Adipocyte (in vitro differentiated cells): ENCODE measurements around the gene CRX.
"Not testable (repeated sequence)": the region's sequence is repeated elsewhere in the genome, so short reads cannot be mapped to it uniquely, and the experiment has no call there.

Experiments
- DNase-seq: peaks from one replicate; pipeline ENCODE4 v3.0.0-alpha.2; 2015; ENCODE audit warnings: low read depth
- H3K27me3 ChIP-seq: replicated peaks from 2 replicates; pipeline ENCODE4 v1.7.0; 2013; ENCODE audit warnings: mild to moderate bottlenecking, low read length, moderate library complexity; ENCODE audit not compliant: control insufficient read depth, insufficient read depth
- H3K36me3 ChIP-seq: 2 replicates; pipeline ENCODE4 v1.7.0; 2013; ENCODE audit warnings: low read length, mild to moderate bottlenecking, moderate library complexity; ENCODE audit not compliant: control insufficient read depth, insufficient read depth, severe bottlenecking
- H3K4me1 ChIP-seq: 2 replicates; pipeline ENCODE4 v1.7.0; 2013; ENCODE audit warnings: mild to moderate bottlenecking, low read length, moderate library complexity; ENCODE audit not compliant: control insufficient read depth, insufficient read depth
- H3K4me3 ChIP-seq: 2 replicates; pipeline ENCODE4 v1.7.0; 2013; ENCODE audit warnings: mild to moderate bottlenecking, low read length, moderate library complexity
- H3K9ac ChIP-seq: 2 replicates; pipeline ENCODE4 v1.7.0; 2013; ENCODE audit warnings: mild to moderate bottlenecking, low read length, moderate library complexity
- H3K9me3 ChIP-seq: 2 replicates; pipeline ENCODE4 v1.7.0; 2013; ENCODE audit warnings: mild to moderate bottlenecking, low read length, moderate library complexity; ENCODE audit not compliant: control insufficient read depth

CRX gene

DNA sequence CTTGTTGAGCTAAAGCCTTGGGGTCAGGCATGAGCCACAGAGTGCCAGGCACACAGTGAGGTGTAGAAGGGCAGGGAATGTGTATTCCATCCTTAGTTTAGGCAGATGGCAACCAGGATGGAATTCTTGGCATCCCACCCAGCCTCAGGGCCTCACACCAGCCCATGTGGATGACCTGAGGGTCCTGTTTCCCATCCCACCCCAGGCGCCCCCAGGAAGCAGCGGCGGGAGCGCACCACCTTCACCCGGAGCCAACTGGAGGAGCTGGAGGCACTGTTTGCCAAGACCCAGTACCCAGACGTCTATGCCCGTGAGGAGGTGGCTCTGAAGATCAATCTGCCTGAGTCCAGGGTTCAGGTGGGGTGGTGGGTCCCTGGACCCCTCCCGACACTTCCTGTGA, 14.3 kb downstream of the CRX start:
- H3K27me3 ChIP-seq: peaks cover 23% of the 10 kb centered on the region
- no peak overlapping the region for H3K4me3 ChIP-seq
- H3K4me1 ChIP-seq: no peaks in the 10 kb centered on the region
- H3K9me3 ChIP-seq: no peaks in the 10 kb centered on the region
- DNase-seq: no peak
- H3K9ac ChIP-seq: no peak overlapping the region
- H3K36me3 ChIP-seq: no peaks in the 10 kb centered on the region

DNA sequence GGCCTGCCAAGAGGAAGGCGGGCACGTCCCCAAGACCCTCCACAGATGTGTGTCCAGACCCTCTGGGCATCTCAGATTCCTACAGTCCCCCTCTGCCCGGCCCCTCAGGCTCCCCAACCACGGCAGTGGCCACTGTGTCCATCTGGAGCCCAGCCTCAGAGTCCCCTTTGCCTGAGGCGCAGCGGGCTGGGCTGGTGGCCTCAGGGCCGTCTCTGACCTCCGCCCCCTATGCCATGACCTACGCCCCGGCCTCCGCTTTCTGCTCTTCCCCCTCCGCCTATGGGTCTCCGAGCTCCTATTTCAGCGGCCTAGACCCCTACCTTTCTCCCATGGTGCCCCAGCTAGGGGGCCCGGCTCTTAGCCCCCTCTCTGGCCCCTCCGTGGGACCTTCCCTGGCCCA, 17.7 kb downstream of the CRX start:
- DNase-seq: no peak

GRCh38 chr19:47839913-47840312, 18.2 kb downstream of the CRX start:
- Histone ChIP-seq H3K4me3 (no peak overlapping the region), H3K36me3 (no peaks in the 10 kb centered on the region), H3K4me1 (no peaks in the 10 kb centered on the region), H3K9me3 (no peaks in the 10 kb centered on the region), H3K9ac (no peak overlapping the region), H3K27me3 (peaks cover 35% of the 10 kb centered on the region)
- no peak for DNase-seq

More for the DNA sequence above, 17.7 kb downstream of the CRX start:
- H3K4me1 ChIP-seq: no peaks in the 10 kb centered on the region
- H3K9me3 ChIP-seq: no peaks in the 10 kb centered on the region
- H3K36me3 ChIP-seq: no peaks in the 10 kb centered on the region
- no peak overlapping the region for H3K4me3 ChIP-seq
- H3K9ac ChIP-seq: no peak overlapping the region
- H3K27me3 ChIP-seq: peaks cover 35% of the 10 kb centered on the region

GRCh38 chr19:47842941-47843340, 21.2 kb downstream of the CRX start:
- Histone ChIP-seq H3K4me1 (no peaks in the 10 kb centered on the region), H3K27me3 (peaks cover 34% of the 10 kb centered on the region), H3K9ac (no peak overlapping the region), H3K36me3 (no peaks in the 10 kb centered on the region), H3K9me3 (no peaks in the 10 kb centered on the region), H3K4me3 (no peak overlapping the region)
- DNase-seq: no peak

- H3K4me1 ChIP-seq: no peaks in the 10 kb centered on the region
- H3K27me3 ChIP-seq: peaks cover 43% of the 10 kb centered on the region
- no peak for DNase-seq
- H3K4me3 ChIP-seq: no peak overlapping the region
- H3K9ac ChIP-seq: no peak overlapping the region
- H3K36me3 ChIP-seq: no peaks in the 10 kb centered on the region
- no peaks in the 10 kb centered on the region for H3K9me3 ChIP-seq
These were observed 26.7 kb downstream of the CRX start for GRCh38 chr19:47848425-47848822.

DNA sequence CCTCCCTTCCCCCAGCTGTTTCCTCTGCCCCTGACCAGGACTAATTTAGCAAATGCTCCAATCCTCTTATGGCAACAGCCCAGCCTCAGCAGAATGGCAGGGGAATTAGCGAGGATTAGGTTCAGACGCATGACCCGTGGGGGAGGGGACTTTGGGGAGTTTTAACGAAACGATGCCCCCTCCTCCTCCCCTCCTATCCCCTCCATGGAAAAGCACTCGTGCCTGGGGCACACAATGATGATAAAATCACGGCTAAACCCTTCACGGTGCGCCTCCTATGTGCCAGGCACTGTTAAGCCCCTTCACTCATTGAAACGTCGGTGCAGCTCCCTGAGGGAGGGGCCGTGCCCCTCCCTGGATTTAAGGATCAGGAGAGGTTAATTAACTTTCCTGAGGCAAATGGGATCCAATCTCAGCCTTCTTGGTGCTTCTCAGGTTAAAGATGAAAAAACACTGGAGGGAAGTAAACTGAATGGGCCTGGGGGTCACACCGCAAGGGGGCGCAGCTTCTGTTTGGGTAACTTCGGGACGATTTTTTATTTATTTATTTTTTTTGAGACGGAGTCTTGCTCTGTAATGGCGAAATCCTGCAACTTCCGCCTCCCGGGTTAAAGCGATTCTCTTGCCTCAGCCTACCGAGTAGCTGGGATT, 27.2 kb downstream of the CRX start:
- peak; percentile 21 for DNase-seq

GRCh38 chr19:47853003-47853402, 31.3 kb downstream of the CRX start:
- Histone ChIP-seq H3K4me3 (no peak overlapping the region), H3K9ac (no peak overlapping the region), H3K36me3 (no peaks in the 10 kb centered on the region), H3K4me1 (no peaks in the 10 kb centered on the region), H3K27me3 (peaks cover 56% of the 10 kb centered on the region), H3K9me3 (no peaks in the 10 kb centered on the region)
- DNase-seq: no peak

More for the DNA sequence above, 27.2 kb downstream of the CRX start:
- H3K27me3 ChIP-seq: peaks cover 48% of the 10 kb centered on the region
- no peaks in the 10 kb centered on the region for H3K36me3 ChIP-seq
- H3K9me3 ChIP-seq: no peaks in the 10 kb centered on the region
- H3K4me3 ChIP-seq: no peak overlapping the region
- H3K4me1 ChIP-seq: no peaks in the 10 kb centered on the region
- no peak overlapping the region for H3K9ac ChIP-seq

- H3K4me1 ChIP-seq: no peaks in the 10 kb centered on the region
- peaks cover 46% of the 10 kb centered on the region for H3K27me3 ChIP-seq
- no peaks in the 10 kb centered on the region for H3K9me3 ChIP-seq
- H3K36me3 ChIP-seq: no peaks in the 10 kb centered on the region
- H3K4me3 ChIP-seq: no peak overlapping the region
- no peak overlapping the region for H3K9ac ChIP-seq
- DNase-seq: no peak
These were observed 32.7 kb downstream of the CRX start for GRCh38 chr19:47854459-47854858.

GRCh38 chr19:47858231-47858630, 36.5 kb downstream of the CRX start:
- H3K4me3 ChIP-seq, H3K4me1 ChIP-seq, H3K36me3 ChIP-seq, H3K9ac ChIP-seq, H3K9me3 ChIP-seq, DNase-seq: not testable (repeated sequence)
- peaks cover 30% of the 10 kb centered on the region for H3K27me3 ChIP-seq

- not testable (repeated sequence) for DNase-seq
These were observed 37.0 kb downstream of the CRX start, which contains the start of gene TPRX2 for GRCh38 chr19:47858646-47859285. Gene TPRX2, plus strand, starts transcription at chr19:47859235. Its CDS starts 12 bp downstream, at chr19:47859247.

DNA sequence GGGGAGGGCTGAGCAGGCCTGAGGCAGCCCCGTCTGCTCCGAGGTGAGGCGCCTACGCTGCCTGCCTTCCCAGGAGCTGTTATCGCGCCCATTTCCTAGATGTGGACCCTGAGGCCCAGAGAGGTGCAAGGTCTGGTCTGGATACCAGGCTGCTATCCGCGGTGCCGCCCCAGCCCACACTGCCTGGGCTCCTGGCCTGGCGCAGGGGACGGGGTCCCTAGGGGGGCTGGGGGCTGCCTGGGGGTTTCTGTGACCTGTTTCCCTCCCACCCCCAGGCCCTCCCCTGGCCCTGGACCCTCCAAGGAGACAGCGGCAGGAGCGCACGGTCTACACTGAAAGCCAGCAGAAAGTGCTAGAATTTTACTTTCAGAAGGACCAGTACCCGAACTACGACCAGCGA, 38.1 kb downstream of the CRX start:
- not testable (repeated sequence) for H3K4me1 ChIP-seq, H3K4me3 ChIP-seq, H3K9me3 ChIP-seq, H3K9ac ChIP-seq, DNase-seq, H3K36me3 ChIP-seq
- peaks cover 17% of the 10 kb centered on the region for H3K27me3 ChIP-seq

More at GRCh38 chr19:47858646-47859285, 37.0 kb downstream of the CRX start, which contains the start of gene TPRX2:
- H3K36me3 ChIP-seq, H3K9me3 ChIP-seq, H3K4me3 ChIP-seq, H3K4me1 ChIP-seq, H3K9ac ChIP-seq: not testable (repeated sequence)
- H3K27me3 ChIP-seq: peaks cover 25% of the 10 kb centered on the region
